ENCODE measurements around the gene ZNF784. TPM values are rescaled to one million over a fixed set of nuclear protein-coding genes. Genes with fewer than 3 reads are reported as not detected.

Gene ZNF784
- total and polyA plus RNA-seq, 9 of the 15 experiments (the other 6 are each of a cell fraction or from before 2014, with no cell fraction given) = 0.14 to 6.1 (median 2.1) TPM

DNA sequence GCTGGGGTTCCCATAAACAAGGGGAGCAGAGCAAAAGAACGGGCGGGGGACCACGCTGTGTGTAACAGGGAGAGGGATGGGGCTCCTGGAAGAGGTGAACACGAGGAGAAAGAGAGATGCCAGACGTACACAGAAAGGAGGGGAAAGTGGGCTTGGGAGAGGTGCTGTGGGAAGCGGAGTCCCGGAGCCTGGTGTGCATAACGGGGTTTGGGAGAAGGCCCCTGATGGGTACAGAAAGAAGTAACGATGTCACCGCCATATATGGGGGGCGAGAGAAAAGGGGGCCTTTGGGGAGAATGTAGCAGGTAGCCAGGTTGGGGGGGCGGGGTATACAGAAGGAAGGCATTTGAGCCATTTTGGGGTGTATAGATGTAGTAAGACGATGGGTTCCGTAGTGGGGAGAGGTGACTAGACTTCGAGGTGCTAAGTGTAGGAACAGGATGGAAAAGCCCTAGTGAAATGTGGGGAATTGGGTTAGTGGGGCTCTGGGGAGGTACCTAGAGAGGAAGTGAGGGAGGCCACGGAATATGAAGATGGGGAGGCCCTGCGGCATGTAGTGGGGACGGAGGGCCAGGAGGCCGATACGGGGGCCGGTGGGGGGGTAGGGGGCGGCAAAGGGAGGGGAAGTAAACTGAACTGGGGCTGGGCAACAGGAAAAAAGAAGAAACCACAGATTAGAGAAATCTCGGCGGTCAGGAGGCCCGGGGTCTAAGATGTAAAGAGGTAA, 17.2 kb upstream of the ZNF784 start (continued):
- TF ChIP-seq, protein P1, sequence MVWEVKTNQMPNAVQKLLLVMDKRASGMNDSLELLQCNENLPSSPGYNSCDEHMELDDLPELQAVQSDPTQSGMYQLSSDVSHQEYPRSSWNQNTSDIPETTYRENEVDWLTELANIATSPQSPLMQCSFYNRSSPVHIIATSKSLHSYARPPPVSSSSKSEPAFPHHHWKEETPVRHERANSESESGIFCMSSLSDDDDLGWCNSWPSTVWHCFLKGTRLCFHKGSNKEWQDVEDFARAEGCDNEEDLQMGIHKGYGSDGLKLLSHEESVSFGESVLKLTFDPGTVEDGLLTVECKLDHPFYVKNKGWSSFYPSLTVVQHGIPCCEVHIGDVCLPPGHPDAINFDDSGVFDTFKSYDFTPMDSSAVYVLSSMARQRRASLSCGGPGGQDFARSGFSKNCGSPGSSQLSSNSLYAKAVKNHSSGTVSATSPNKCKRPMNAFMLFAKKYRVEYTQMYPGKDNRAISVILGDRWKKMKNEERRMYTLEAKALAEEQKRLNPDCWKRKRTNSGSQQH (CRISPR knock-in tag; IDR thresholded peaks at IDR 0.05) = peak; percentile 59; the same call in 1 of the 2 replicates
- TF ChIP-seq, protein P2, sequence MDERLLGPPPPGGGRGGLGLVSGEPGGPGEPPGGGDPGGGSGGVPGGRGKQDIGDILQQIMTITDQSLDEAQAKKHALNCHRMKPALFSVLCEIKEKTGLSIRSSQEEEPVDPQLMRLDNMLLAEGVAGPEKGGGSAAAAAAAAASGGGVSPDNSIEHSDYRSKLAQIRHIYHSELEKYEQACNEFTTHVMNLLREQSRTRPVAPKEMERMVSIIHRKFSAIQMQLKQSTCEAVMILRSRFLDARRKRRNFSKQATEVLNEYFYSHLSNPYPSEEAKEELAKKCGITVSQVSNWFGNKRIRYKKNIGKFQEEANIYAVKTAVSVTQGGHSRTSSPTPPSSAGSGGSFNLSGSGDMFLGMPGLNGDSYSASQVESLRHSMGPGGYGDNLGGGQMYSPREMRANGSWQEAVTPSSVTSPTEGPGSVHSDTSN (CRISPR knock-in tag; IDR thresholded peaks at IDR 0.05; ENCODE audit: low read depth) = no peak
- TF ChIP-seq, protein P2 (tag; conservative IDR thresholded peaks at IDR 0.05; ENCODE audit: low read depth) = no peak
- TF ChIP-seq FOS (IDR thresholded peaks at IDR 0.05; ENCODE audit: extremely low read depth, insufficient read length) (no peak), ZNF165 (CRISPR knock-in tag; IDR thresholded peaks at IDR 0.05; ENCODE audit: borderline replicate concordance) (no peak), ZNF551 (CRISPR knock-in tag; IDR thresholded peaks at IDR 0.05) (no peak), ZKSCAN8 (CRISPR knock-in tag; IDR thresholded peaks at IDR 0.05) (no peak), CAMTA2 (CRISPR knock-in tag; conservative IDR thresholded peaks at IDR 0.05) (no peak)
- TF ChIP-seq, protein P3, sequence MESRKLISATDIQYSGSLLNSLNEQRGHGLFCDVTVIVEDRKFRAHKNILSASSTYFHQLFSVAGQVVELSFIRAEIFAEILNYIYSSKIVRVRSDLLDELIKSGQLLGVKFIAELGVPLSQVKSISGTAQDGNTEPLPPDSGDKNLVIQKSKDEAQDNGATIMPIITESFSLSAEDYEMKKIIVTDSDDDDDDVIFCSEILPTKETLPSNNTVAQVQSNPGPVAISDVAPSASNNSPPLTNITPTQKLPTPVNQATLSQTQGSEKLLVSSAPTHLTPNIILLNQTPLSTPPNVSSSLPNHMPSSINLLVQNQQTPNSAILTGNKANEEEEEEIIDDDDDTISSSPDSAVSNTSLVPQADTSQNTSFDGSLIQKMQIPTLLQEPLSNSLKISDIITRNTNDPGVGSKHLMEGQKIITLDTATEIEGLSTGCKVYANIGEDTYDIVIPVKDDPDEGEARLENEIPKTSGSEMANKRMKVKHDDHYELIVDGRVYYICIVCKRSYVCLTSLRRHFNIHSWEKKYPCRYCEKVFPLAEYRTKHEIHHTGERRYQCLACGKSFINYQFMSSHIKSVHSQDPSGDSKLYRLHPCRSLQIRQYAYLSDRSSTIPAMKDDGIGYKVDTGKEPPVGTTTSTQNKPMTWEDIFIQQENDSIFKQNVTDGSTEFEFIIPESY (CRISPR knock-in tag; IDR thresholded peaks at IDR 0.05) = no peak
- TF ChIP-seq, protein P4, sequence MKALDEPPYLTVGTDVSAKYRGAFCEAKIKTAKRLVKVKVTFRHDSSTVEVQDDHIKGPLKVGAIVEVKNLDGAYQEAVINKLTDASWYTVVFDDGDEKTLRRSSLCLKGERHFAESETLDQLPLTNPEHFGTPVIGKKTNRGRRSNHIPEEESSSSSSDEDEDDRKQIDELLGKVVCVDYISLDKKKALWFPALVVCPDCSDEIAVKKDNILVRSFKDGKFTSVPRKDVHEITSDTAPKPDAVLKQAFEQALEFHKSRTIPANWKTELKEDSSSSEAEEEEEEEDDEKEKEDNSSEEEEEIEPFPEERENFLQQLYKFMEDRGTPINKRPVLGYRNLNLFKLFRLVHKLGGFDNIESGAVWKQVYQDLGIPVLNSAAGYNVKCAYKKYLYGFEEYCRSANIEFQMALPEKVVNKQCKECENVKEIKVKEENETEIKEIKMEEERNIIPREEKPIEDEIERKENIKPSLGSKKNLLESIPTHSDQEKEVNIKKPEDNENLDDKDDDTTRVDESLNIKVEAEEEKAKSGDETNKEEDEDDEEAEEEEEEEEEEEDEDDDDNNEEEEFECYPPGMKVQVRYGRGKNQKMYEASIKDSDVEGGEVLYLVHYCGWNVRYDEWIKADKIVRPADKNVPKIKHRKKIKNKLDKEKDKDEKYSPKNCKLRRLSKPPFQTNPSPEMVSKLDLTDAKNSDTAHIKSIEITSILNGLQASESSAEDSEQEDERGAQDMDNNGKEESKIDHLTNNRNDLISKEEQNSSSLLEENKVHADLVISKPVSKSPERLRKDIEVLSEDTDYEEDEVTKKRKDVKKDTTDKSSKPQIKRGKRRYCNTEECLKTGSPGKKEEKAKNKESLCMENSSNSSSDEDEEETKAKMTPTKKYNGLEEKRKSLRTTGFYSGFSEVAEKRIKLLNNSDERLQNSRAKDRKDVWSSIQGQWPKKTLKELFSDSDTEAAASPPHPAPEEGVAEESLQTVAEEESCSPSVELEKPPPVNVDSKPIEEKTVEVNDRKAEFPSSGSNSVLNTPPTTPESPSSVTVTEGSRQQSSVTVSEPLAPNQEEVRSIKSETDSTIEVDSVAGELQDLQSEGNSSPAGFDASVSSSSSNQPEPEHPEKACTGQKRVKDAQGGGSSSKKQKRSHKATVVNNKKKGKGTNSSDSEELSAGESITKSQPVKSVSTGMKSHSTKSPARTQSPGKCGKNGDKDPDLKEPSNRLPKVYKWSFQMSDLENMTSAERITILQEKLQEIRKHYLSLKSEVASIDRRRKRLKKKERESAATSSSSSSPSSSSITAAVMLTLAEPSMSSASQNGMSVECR (CRISPR knock-in tag; IDR thresholded peaks at IDR 0.05) = no peak
- TF ChIP-seq, protein P5, sequence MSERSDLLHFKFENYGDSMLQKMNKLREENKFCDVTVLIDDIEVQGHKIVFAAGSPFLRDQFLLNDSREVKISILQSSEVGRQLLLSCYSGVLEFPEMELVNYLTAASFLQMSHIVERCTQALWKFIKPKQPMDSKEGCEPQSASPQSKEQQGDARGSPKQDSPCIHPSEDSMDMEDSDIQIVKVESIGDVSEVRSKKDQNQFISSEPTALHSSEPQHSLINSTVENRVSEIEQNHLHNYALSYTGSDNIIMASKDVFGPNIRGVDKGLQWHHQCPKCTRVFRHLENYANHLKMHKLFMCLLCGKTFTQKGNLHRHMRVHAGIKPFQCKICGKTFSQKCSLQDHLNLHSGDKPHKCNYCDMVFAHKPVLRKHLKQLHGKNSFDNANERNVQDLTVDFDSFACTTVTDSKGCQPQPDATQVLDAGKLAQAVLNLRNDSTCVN (CRISPR knock-in tag; IDR thresholded peaks at IDR 0.05) = peak; percentile 95
- TF ChIP-seq, protein P6, sequence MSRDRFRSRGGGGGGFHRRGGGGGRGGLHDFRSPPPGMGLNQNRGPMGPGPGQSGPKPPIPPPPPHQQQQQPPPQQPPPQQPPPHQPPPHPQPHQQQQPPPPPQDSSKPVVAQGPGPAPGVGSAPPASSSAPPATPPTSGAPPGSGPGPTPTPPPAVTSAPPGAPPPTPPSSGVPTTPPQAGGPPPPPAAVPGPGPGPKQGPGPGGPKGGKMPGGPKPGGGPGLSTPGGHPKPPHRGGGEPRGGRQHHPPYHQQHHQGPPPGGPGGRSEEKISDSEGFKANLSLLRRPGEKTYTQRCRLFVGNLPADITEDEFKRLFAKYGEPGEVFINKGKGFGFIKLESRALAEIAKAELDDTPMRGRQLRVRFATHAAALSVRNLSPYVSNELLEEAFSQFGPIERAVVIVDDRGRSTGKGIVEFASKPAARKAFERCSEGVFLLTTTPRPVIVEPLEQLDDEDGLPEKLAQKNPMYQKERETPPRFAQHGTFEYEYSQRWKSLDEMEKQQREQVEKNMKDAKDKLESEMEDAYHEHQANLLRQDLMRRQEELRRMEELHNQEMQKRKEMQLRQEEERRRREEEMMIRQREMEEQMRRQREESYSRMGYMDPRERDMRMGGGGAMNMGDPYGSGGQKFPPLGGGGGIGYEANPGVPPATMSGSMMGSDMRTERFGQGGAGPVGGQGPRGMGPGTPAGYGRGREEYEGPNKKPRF (IDR thresholded peaks at IDR 0.05; ENCODE audit: low read depth, low read length) = no peak

All from K562 (cell line).